NB4 (cell line): ENCODE results near the gene FRMD1.

Source experiments
- DNase-seq: peaks from one replicate; pipeline ENCODE4 v3.0.0; 2010; ENCODE audit warnings: low read depth
- H3K4me3 ChIP-seq: one replicate; pipeline ENCODE4 v1.5.1; 2011; ENCODE audit warnings: mild to moderate bottlenecking, low read depth, low read length, moderate library complexity
- CTCF ChIP-seq: IDR thresholded peaks from one replicate; pipeline ENCODE4 v1.5.1; 2012; ENCODE audit warnings: low read depth, low read length
- MYC ChIP-seq: IDR thresholded peaks from 2 replicates; pipeline ENCODE4 v1.6.1; 2011; ENCODE audit warnings: low read depth, low read length
- POLR2A ChIP-seq: IDR thresholded peaks from 2 replicates; pipeline ENCODE4 v1.6.1; 2011; ENCODE audit warnings: mild to moderate bottlenecking; ENCODE audit not compliant: insufficient read length; ENCODE audit errors: extremely low read depth
- TF ChIP-seq, protein P1 (sequence below): IDR thresholded peaks from 2 replicates; pipeline ENCODE4 v1.6.1; 2011; ENCODE audit warnings: low read depth, low read length

Gene FRMD1

DNA sequence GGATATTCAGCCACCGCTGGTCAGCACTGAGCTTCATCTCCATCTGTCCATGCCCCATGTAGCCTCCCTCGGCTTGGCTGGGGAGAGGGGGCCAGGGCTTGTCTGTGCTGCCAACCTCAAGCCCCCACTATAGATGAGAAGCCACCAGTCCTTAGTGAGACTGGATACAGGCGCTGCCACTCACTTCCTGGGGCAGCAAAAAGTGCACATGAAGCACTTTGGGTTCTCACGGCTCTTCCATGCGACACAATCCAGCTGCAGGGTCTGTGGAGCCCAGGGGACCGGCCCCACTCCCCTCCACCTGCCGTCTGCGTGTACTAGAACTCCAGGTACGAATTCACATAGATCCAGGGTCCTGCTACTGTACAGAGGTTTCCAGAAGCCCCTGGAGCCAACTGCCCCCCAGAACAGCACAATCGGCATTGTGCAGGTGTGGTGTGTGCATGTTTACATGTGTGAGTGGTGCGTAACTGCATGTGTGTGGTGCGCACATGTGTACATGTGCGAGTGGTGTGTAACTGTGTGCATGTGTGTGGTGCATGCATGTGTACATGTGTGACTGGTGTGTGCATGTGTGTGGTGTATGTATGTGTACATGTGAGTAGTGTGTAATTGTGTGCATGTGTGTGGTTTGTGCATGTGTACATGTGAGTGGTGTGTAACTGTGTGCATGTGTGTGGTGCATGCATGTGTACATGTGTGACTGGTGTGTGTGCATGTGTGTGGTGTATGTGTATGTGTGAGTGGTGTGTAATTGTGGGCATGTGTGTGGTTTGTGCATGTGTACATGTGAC is 4.9 kb downstream of the FRMD1 start:
- H3K4me3 ChIP-seq: no peak overlapping the region
- no peak for DNase-seq
- TF ChIP-seq, protein P1, sequence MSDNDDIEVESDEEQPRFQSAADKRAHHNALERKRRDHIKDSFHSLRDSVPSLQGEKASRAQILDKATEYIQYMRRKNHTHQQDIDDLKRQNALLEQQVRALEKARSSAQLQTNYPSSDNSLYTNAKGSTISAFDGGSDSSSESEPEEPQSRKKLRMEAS: no peak
- TF ChIP-seq MYC (no peak), POLR2A (no peak), CTCF (no peak)

GRCh38 chr6:168072730-168073129 is 6.3 kb downstream of the FRMD1 start:
- no peak for DNase-seq
- TF ChIP-seq POLR2A (no peak), MYC (no peak), CTCF (no peak)
- TF ChIP-seq, protein P1: no peak
- no peak overlapping the region for H3K4me3 ChIP-seq

DNA sequence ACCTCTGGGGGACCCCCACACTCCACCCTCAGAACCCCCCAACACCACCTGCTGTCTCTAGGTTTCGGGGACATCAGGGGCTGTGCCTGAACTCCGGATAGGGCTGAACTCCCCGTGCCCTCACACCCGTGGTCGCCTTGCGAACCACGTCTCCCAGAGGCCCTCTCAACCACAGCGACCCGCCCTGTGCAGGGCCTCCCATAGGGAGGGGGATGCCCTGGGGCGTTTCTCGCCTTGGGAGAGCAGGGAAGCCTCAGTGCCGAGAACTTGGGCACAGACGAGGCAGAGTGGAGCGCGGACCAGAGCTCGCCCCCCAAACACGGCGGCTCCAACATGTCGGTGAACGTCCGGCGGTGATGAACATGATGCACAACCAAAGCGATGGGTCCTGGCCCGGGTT is 6.8 kb downstream of the FRMD1 start:
- no peak overlapping the region for H3K4me3 ChIP-seq
- TF ChIP-seq CTCF (no peak), MYC (no peak), POLR2A (no peak)
- TF ChIP-seq, protein P1: no peak
- DNase-seq: no peak

DNA sequence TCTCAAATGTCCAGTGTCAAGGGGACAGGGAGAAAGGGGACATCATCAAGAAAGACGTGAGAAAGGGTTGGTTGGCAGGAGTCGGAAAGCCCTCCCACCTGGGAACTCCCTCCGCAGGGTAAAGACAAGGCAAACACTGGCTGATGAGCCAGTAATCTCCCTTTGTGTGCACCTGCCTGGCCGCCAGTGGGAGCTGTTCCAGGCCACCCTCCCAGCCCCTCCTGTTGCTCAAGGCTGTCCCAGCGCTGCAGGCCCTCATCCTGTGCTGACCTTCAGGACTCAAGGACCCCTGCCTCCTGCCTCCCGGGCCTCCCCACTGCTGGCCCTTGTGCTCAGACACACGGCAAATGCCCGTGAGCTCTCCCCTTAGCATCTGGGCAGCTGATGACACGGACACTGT is 7.4 kb downstream of the FRMD1 start:
- no peak for TF ChIP-seq MYC
- TF ChIP-seq, protein P1: no peak
- no peak for TF ChIP-seq POLR2A
- no peak for TF ChIP-seq CTCF
- no peak for DNase-seq
- H3K4me3 ChIP-seq: no peak overlapping the region

DNA sequence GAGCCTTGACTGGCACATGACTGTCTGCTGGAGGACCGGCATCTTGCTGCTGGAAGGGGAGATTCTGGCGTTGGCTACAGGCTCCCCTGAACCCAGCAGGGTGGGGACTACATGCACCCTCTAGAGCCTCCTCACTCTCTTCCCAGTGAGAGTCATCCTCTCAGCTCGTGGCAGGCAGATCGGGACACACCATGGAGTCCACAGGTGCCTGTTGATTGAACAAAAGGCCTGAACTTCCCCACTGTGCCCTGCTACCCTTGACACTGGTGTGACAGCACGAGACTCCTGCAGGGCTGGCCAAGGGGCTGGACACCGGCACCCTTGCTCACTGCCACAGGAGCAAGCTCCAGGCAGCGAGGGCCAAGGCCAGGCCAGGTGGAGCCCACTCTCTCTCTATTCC is 8.2 kb downstream of the FRMD1 start:
- H3K4me3 ChIP-seq: no peak overlapping the region
- TF ChIP-seq, protein P1: no peak
- TF ChIP-seq POLR2A: no peak
- TF ChIP-seq CTCF: no peak
- TF ChIP-seq MYC: no peak
- no peak for DNase-seq
